GM19324 (cell line): Measurements from ENCODE around the gene FAM174B.

Experiments
- ATAC-seq: cut with Tn5 transposase; IDR thresholded peaks from one replicate; pipeline ENCODE4 v1.9.1; 2021; ENCODE audit warnings: mild to moderate bottlenecking, moderate library complexity; ENCODE audit not compliant: unreplicated experiment, low FRiP score

The FAM174B gene

GRCh38 chr15:92655178-92655995 lies at the start of gene FAM174B:
Gene FAM174B (minus strand): TSS chr15:92655775.
- ATAC-seq = peak; percentile 53

- ATAC-seq = no peak
Observed at GRCh38 chr15:92696096-92696495, 40.5 kb upstream of the FAM174B start.

- no peak for ATAC-seq
Observed at GRCh38 chr15:92693691-92694331, 38.2 kb upstream of the FAM174B start.

DNA sequence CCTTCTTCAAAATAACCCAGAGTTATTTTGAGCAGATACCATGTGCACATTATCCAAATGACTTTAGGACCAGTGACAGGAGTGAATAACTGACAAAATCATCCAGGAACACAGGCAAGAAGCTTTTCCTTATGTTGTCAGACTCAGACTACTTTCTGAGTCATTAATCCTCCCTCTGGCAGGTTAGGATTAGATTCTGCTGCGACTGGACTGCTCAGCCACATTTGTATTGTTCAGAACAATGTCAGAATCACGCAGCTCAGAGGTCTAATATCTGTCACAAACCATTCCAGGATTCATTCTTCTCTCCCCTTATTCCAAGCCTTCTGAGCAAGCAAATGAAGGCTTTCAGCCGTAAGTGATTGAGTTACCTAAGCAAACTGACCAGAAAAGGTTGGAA lies 34.8 kb upstream of the FAM174B start:
- no peak for ATAC-seq

DNA sequence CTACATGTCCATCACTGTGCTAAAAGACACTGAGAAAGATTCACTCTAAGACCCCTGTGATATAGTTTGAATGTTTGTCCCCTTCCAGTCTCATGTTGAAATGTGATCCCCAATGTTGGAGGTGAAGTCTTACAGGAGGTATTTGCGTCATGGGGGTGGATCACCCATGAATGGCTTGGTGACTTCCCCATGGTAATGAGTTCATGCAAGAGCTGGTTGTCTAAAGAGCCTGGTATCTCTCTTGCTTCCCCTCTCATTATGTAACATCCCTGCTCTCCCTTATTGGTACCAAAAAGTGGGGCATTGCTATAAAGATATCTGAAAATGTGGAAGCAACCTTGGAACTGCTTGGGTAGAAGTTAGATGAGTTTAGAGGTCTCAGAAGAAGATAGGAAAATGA lies 32.2 kb upstream of the FAM174B start:
- ATAC-seq = no peak

DNA sequence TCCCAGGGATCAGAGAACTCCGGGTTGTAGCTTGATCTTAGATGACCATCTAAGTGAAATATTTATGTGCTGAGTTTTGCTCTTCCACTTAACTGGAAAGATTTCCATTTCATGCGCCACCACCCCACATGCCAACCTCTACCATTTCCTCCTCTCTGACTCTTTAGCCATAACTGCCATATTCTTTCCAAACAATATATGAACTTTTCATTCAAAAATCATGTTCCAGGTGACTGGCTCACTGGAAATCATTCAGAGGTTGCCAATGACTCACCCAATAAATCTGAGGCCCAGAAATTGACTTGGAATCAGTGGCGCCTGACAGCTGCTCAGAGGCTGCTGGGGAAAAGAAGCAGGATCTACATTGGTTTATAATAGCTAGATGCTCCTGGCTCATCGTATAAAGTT lies 31.6 kb upstream of the FAM174B start:
- no peak for ATAC-seq

- ATAC-seq = no peak
Observed at GRCh38 chr15:92683511-92683834, 27.9 kb upstream of the FAM174B start.

DNA sequence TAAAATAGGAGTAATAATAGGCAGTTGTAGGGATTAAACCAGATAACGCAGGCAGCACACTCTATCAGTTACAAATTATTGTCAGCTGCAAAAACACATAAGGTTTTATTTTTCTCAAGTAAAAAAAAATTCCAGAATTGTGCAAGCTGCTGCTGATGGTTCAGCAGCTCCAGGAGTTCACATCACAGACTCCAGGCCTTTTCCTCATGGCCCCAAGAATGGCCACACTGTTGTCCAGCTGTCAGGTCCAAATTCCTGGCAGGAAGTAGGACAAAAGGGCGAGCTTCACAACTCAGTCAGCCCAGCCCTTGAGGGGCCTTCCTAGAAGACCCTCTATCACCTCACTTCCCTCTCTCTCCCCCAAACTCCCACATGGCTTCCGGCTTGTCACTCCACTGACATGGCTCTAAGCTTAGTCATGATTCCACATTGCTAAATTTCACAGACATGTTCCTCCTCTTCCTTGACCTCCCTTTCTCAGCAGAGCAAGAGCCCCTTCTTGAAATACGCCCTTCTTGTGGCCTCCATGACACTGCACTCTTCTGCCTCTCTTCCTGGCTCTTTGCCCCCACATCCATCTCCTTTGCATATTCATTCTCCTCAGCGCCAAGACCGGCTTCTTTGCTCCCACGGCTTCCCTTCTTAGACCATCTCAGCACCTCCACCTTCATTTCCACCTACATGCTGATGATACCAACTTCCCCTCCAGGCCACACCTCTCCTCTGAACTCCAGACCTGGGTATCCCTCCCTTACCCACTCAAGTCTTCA lies 27.4 kb upstream of the FAM174B start:
- no peak for ATAC-seq

DNA sequence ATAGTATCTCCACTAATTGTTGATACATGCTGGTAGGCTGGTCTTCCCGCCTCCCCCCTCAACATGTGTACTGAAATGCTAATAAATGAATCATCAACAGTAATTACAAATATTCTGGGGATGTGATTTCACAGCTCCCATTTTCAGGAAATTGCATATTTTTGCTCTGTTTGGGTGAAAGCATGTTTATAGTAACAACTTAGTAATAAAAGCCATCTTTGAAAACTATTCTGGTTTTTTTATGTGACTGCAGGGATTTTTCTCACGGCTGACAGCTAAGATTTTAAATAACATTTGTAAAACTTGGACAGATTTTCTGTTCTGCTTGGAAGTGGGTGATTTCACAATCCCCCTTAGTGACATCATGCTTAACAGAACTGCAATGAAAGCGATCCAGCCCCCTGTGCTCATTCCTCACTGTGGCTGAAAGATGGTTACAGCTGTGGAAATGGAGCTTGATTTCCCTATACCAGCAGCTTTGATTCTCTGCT lies 25.6 kb upstream of the FAM174B start:
- no peak for ATAC-seq

- ATAC-seq = no peak
Observed at GRCh38 chr15:92677999-92678398, 22.4 kb upstream of the FAM174B start.

DNA sequence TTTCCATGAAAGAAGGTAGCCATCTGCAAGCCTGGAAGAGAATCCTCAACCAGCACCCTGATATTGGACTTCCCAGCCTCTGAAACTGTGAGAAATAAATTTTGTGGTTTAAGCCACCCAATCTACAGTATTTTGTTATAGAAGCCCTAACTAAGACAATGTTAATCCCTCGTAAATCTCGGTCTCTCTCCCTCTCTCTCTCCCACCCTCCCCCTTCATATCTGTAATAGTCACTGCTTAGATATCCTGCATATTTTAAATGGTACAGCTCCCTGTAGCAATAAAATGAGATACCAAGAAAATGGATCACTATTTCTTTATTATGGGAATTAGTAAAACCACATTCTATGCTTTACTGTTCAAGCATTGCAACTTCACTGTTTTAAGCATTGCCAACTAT lies 21.0 kb upstream of the FAM174B start:
- ATAC-seq = no peak

- ATAC-seq = no peak
Observed at GRCh38 chr15:92675485-92675884, 19.9 kb upstream of the FAM174B start.

- no peak for ATAC-seq
Observed at GRCh38 chr15:92674347-92674746, 18.8 kb upstream of the FAM174B start.

DNA sequence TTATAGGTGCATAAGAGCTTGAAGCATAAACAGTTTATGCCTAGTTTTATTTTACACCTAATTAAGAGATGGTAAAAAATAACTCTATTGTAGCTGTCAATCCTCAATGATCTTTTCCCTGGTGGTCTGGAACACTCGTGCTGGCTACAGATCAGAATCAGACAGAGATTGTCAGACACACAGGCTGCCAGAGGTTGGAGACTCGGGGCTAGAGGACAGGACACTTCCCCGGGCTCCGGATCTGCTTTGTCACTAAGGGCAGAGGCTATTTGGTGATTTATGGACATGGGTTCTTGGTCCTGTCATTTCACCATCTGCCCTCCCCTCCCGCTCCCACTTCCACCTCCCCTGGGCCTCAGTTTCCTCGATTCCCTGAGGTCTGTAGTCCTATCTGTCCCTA lies 16.5 kb upstream of the FAM174B start:
- no peak for ATAC-seq

GRCh38 chr15:92671406-92671805 lies 15.8 kb upstream of the FAM174B start:
- ATAC-seq = no peak

GRCh38 chr15:92670621-92671020 lies 15.0 kb upstream of the FAM174B start:
- no peak for ATAC-seq

DNA sequence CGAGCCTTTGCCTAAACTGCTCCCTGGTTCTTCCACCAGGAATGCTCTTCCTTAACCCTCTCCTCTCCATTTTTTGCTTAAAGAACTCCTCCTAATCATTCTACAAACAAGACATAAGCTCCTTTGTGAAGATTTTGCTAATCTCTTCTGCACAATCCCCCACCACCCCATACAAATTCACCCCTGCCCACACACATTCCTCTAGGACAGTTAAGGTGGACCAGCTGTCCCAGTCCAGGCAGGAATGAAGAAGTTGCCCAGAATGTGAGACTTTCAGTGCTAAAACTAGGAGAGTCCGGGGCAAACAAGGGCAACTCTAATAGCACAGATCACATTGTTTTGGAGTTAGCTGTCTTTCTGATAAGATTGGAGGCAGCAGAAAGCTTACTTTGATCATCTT lies 13.9 kb upstream of the FAM174B start:
- ATAC-seq = no peak

DNA sequence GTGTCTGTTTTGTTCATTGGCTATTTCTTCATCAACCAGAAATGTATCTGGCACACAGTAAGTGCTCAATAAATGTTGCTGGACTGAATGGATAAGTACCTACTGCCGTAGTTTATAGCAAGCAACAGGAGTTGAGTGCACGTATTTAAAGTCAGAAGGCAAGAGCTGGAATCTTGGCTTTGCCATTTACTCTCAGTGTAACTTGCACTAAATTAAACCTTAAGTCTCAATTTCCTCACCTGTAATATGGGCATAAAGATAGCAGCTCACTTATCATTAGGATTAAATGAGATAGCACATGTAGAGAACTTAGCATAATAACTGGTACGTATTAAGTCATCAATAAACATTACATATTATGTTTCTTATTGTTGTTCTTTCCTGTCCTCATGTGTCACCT lies 13.0 kb upstream of the FAM174B start:
- ATAC-seq = no peak

GRCh38 chr15:92667970-92668485 lies 12.5 kb upstream of the FAM174B start:
- ATAC-seq = no peak

DNA sequence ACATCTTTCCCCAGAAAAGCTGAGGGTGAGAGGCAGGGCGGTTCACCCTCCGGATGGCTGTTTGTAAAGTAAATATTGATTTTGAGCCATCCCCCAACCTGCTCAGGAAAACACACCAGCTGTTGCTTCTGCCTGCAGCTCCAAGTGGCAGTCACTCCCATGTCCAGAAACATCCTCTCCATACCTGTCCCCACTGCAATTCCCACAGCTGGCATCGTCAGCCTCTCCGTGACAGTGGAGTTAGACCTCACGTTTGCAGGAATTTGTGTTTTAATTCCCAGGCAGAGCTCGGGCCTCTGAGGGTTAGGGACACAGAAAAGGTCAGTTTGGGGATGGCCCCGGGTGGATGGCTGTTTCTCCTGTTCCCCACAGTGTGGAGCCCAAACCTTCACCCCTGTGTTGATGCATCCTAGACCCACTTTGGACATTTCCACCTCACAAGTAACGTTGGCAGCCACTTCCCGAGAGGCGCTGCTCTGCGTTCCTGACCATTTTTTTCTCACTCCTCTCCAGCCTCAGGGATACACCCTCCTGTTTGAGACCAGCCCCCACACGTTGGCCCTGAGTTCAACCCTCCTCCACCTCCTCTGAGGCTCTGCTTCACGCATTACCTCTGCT lies 11.8 kb upstream of the FAM174B start:
- no peak for ATAC-seq

DNA sequence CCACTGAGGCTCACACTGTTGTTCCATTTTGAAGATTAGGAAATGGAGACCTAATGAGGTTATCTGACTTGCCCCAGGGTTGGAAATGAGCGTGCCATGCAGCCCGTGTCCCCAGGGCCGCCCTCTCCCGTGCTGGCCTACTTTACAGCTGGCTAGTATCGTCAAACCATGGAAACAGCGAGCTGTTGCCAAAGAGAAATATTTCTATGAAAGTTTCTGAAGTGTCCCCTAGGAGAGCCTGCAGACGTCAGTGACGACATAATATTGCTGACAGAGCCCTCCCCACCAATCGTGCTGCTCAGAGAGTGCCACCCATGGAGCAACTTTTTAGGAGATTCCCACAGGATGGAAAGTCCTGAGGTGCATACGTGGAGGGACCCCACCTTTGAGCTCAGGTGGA lies 11.2 kb upstream of the FAM174B start:
- ATAC-seq = no peak
